ENCODE results near the gene EPC2. TPM values are rescaled to one million over a fixed set of nuclear protein-coding genes. Genes with fewer than 3 reads are reported as not detected.
A peak's percentile ranks its signal among the peaks of the same experiment; 100 is the strongest.

Gene EPC2
- total RNA-seq (2021; ENCODE audit: unreplicated experiment) (19.6 TPM), Bru-seq, nascent RNA (percentile 86 among the genes with signal in this experiment), BruChase-seq, experiment 1, labeled RNA remaining after a 6-hour chase (percentile 61 among the genes with signal in this experiment), BruChase-seq, experiment 2, labeled RNA remaining after a 2-hour chase (percentile 68 among the genes with signal in this experiment)
- 9.4 and 10.9 TPM in 2 replicates for polyA plus RNA-seq (2012)
- long read RNA-seq, partial matches to known transcripts = 1 of 4 reads
- long read RNA-seq, other reads (novel, unspliced or antisense) = 3 of 4 reads

GRCh38 chr2:148643998-148644882 lies at the start of gene EPC2:
EPC2 (plus strand) TSS chr2:148644751; CDS start chr2:148645018, 267 bp downstream.
- peaks cover 8% of the 10 kb centered on the region; the same call in 1 of the 2 replicates for H4K20me1 ChIP-seq (ENCODE audit: insufficient read depth)
- H3K36me3 ChIP-seq (ENCODE audit: control insufficient read depth in 1 of 2, insufficient read depth in 2 of 2, low read length in 2 of 2) = no peaks in the 10 kb centered on the region
- ChIA-PET RAD21 (ENCODE audit: low non-redundant PET in 1 of 2, low total read pairs in 2 of 2, uncharacterized antibody in 2 of 2, unreplicated experiment in 2 of 2) (no interaction called here), POLR2A (interaction anchor here (1.1 kb wide), 1 partner anchor 135 kb away, joined by 3 read pairs; no protein-coding TSS in a partner anchor), CTCF (no interaction called here)
- H3K9me2 ChIP-seq (ENCODE audit: insufficient read depth) = no peaks in the 10 kb centered on the region
- H3K27me3 ChIP-seq (ENCODE audit: insufficient read depth, low read length) = no peaks in the 10 kb centered on the region
- peak within 1 kb of the TSS; percentile 77 to 97 for H3K4me3 ChIP-seq (replicated peaks in 1 of 2; ENCODE audit: low read depth in 1 of 2, low read length in 2 of 2)
- peak; percentile 67 for DNase-seq (ENCODE audit: low read depth, low spot score)
- peak within 1 kb of the TSS; percentile 55 for H3K27ac ChIP-seq (ENCODE audit: low read depth, low read length)
- H2AFZ ChIP-seq (ENCODE audit: low read depth, low read length, poor library complexity, severe bottlenecking) = peak within 1 kb of the TSS; percentile 22
- BruUV-seq (replicated peaks) = no TSS peak
- H3K9me3 ChIP-seq (ENCODE audit: control insufficient read depth in 1 of 2, insufficient read depth in 1 of 2, low read depth in 1 of 2, low read length in 2 of 2) = no peaks in the 10 kb centered on the region
- peak within 1 kb of the TSS; percentile 95 for H3K4me2 ChIP-seq (ENCODE audit: low read length)
- H3K9ac ChIP-seq (ENCODE audit: low read length) = peak within 1 kb of the TSS; percentile 76
- intact Hi-C loops (cut with micrococcal nuclease) = loop anchor here (5.0 kb wide), 1 partner anchor 343 kb away; no protein-coding TSS in a partner anchor
- H3K4me1 ChIP-seq (ENCODE audit: control insufficient read depth in 1 of 2, insufficient read depth in 2 of 2, low read length in 2 of 2) = peaks cover 26 to 33% of the 10 kb centered on the region in 2 experiments
- peaks cover 39% of the 10 kb centered on the region for H3K79me2 ChIP-seq (ENCODE audit: insufficient read depth, low read length)
- peak; percentile 64 for ATAC-seq
- TF ChIP-seq POLR2A (IDR thresholded peaks at IDR 0.05; ENCODE audit: borderline replicate concordance, extremely low read depth, insufficient read depth, insufficient read length) (no peak), RAD21 (IDR thresholded peaks at IDR 0.05; ENCODE audit: low read depth) (no peak), EZH2phosphoT487 (IDR thresholded peaks at IDR 0.05; ENCODE audit: borderline replicate concordance) (no peak), ZFX (IDR thresholded peaks at IDR 0.05) (no peak), FOSL1 (IDR thresholded peaks at IDR 0.05; ENCODE audit: low read depth) (no peak), ATF3 (IDR thresholded peaks at IDR 0.05) (no peak), TCF7L2 (IDR thresholded peaks at IDR 0.05; ENCODE audit: borderline replicate concordance, extremely low read depth, insufficient read depth, insufficient read length) (no peak), JUND (IDR thresholded peaks at IDR 0.05) (no peak), ZBTB33 (IDR thresholded peaks at IDR 0.05; ENCODE audit: extremely low read depth, insufficient replicate concordance, low read length) (peak; percentile 18), SIN3A (IDR thresholded peaks at IDR 0.05; ENCODE audit: low read depth) (peak; percentile 65; the same call in 1 of the 2 replicates), ZNF274 (IDR thresholded peaks at IDR 0.05; ENCODE audit: low read depth, low read length) (no peak), CEBPB (IDR thresholded peaks at IDR 0.05; ENCODE audit: low read depth) (no peak), SRF (IDR thresholded peaks at IDR 0.05; ENCODE audit: low read depth) (no peak), POLR2AphosphoS5 (IDR thresholded peaks at IDR 0.05; ENCODE audit: low read depth, low read length) (peak; percentile 88), MAX (IDR thresholded peaks at IDR 0.05) (peak; percentile 38; the same call in 1 of the 2 replicates), EZH2 (IDR thresholded peaks at IDR 0.05) (no peak), CTCF (IDR thresholded peaks at IDR 0.05 in 2 of 3, conservative IDR thresholded peaks at IDR 0.05 in 1 of 3; ENCODE audit: borderline replicate concordance in 1 of 3, insufficient read depth in 1 of 3, low read depth in 2 of 3, low read length in 2 of 3) (no peak), SP1 (IDR thresholded peaks at IDR 0.05; ENCODE audit: low read depth) (no peak), ELF1 (IDR thresholded peaks at IDR 0.05; ENCODE audit: borderline replicate concordance, low read depth) (no peak), CBX3 (IDR thresholded peaks at IDR 0.05; ENCODE audit: low read depth) (no peak)

Measured in HCT116 (cell line).